ENCODE results near the gene ABLIM2.

DNA sequence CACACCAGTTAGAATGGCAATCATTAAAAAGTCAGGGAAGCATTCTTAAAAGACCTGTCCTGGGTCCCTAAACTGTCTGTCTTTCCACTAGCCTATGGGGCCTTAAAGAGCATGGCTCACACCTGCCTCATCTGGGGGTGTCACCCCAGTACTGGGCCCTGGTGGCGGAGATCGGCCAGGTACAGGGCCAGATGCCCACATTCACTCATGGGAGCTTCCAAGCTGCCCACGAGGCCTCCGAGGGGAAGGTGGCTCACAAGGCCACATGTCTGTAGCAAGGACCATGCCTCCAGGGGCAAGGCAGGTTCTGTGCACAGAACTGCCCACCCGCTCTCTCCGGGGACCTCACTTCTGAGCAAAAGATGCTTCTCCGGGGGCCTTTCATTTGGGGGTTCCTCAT is 163.5 kb downstream of the ABLIM2 start:
- TF ChIP-seq CTCF (IDR thresholded peaks at IDR 0.05) (no peak), POLR2A (IDR thresholded peaks at IDR 0.05) (no peak)

All from body of pancreas (tissue), 4 donors.